ENCODE results near the gene MSANTD4.
"Not testable (repeated sequence)": the region's sequence is repeated elsewhere in the genome, so short reads cannot be mapped to it uniquely, and the experiment has no call there.

The MSANTD4 gene

DNA sequence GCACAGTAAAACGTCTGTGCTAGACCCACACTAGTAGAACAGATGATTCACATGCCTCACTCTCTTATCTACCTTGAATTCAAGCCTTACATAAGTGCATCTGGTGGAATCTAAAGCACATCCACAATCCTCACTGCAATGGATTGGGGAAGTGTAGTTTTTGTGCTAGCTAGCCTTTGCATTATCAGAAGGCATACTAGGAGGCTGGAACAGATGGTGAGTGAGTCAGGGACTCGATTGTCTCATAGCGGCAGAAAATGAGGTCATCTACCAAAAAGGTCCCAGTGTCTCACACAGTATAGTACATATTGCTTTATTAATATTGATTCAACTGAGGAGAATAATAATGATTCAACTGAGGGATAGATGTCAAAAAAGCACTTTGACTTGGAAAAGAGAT, 9.3 kb downstream of the MSANTD4 start:
- no peak for DNase-seq

DNA sequence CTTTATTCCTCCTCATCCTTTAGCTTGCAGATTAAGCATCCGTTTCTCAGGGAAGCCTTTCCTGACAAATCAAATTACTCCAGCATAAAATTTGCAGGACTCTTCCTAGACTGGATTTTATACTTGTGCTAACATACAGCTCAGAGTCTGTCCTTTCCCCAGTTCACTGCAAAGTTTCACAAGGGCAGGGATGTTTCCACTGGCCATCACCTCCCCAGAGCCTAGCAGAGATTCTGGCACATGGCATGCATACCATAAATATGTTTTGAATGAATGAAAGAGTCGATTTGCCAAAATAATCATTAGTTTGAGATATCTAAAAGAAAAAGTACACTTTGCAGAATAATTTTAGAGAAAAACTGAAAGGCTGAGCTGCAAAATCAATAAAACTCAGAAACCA, 10.6 kb downstream of the MSANTD4 start:
- no peak for DNase-seq

GRCh38 chr11:106003094-106003493, 18.9 kb downstream of the MSANTD4 start:
- DNase-seq: not testable (repeated sequence)

GRCh38 chr11:106001304-106002012, 20.6 kb downstream of the MSANTD4 start:
- DNase-seq: no peak

- DNase-seq: no peak
These were observed 30.2 kb downstream of the MSANTD4 start for GRCh38 chr11:105991888-105992287.

DNA sequence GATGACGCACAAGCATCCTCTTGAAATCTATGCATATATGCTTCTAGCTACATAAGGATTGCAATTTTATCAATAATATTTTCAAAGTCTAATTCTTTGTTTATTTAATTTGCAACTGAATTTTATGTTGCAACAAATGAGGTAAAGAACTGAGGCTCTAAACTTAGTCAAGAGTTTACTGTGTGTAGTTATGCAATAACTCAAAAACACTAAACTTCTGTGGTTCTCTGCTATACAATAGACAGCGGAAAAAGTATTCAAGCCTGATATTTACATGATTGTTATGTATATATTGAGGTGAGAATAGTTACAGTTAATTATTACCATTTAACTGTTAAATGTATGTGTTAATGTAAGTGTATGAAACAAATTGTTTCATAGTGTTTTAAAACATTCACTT, 32.9 kb downstream of the MSANTD4 start:
- DNase-seq: no peak

DNA sequence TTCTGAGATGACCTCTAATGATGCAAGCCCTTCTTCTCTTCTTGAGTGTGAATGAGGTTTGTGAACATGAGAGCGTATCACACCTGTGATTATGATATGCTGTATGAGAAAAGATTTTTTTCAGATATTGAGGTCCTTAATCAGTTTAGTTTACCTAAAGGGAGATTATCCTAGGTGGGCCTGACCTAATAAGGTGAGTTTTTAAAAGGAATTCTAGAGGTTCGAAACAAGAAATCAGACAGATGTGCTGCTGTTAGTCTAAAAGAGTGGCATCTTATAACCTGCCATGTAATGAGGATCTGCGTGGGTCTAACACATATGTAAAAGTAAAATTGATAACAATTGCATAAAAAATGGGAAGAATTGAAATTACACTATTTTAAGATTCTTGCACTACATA, 33.8 kb downstream of the MSANTD4 start:
- DNase-seq: no peak

GRCh38 chr11:105986554-105986953, 35.5 kb downstream of the MSANTD4 start:
- no peak for DNase-seq

GRCh38 chr11:105979997-105980703, 41.9 kb downstream of the MSANTD4 start:
- no peak for DNase-seq

- no peak for DNase-seq
These were observed 46.9 kb downstream of the MSANTD4 start for GRCh38 chr11:105975128-105975527.

- no peak for DNase-seq
These were observed 52.3 kb downstream of the MSANTD4 start for GRCh38 chr11:105969756-105970155.

DNA sequence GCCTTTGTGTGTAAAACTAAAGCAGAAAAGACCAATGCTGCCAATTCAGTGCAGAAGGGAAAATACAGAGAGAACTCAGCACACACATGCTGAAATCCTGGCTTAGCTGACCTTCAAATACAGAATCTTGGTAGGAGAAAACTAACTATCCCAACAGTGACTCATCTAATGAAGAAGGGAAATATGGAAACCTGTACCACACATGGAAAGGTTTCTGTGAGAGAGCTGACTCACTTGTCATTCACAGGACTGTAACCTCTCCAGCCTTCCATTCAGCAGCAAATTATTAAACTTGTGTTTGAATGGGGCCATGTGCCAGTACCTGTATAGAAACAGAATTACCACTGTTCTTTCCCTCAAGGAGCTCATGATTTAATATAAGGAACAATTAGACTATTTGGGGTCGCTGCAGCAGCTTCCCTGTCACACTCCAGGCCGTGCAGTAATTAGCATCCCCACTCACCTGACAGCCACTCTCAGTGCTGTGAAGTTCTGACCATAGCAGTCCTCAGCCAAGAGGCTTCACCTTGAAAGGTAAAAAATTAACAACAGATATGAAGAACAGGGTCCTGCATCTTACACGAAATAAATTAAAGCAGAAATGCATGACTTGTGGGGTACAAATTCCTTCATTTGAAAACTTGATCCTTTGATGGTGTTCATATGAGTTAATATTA, 53.9 kb downstream of the MSANTD4 start:
- no peak for DNase-seq

GRCh38 chr11:105960252-105961245, 61.5 kb downstream of the MSANTD4 start:
- no peak for DNase-seq
